Keratinocyte (primary cell): Measurements from ENCODE around the gene SPACA9.

ENCODE experiments used
- EZH2 ChIP-seq: IDR thresholded peaks from one replicate; pipeline ENCODE4 v1.6.1; 2012; ENCODE audit warnings: inconsistent platforms, mild to moderate bottlenecking, low read length, moderate library complexity
- TF ChIP-seq, protein P1 (sequence below), 3 experiments: IDR thresholded peaks in 1 of 3; conservative IDR thresholded peaks in 1 of 3; optimal IDR thresholded peaks in 1 of 3; 2 replicates in 2 of 3; 3 replicates in 1 of 3; pipeline versions ENCODE3 to v1.5.1; 2011; ENCODE audit warnings: low read length in 3 of 3, mild to moderate bottlenecking in 3 of 3, moderate library complexity in 2 of 3, control low read depth in 1 of 3, inconsistent platforms in 1 of 3; ENCODE audit not compliant: insufficient read depth in 2 of 3; ENCODE audit errors: extremely low read depth in 1 of 3

DNA sequence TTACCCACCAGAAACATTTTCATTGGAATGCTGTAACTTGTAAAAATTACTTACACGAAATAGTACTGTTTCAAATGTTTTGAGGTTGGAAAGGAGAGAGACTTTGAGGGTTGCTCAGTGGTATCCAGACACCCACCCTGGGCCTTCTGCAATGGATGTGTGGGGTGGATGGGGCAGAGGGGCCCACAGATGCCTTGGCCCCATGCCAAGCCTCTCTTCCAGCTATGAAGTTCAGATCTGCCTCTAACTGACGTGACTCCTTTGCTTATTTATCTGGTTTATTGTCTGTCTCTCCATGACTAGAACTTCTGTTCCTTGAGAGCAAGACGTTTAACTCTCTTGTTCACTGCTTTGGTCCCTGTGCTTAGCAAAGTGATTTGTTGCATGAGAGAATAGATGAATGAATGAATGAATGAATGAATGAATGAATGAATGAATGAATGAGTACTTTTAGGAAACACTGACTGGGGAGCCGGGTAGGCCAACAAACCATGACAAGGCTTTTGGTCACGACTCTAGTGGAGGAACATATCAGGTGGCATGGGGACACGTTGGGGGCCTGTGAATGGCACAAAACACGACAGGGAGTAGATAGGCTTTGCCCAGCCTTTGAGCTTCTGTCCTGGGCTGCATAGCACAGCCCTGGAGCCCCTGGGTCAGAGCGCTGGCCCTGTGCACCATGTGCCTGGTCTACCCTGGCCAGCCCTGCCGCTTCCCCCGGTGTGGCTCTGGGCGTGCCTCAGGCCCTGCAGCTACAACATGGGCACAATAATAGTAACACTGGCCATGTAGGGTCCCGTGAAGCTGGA, 32.4 kb upstream of the SPACA9 start:
- TF ChIP-seq, protein P1, sequence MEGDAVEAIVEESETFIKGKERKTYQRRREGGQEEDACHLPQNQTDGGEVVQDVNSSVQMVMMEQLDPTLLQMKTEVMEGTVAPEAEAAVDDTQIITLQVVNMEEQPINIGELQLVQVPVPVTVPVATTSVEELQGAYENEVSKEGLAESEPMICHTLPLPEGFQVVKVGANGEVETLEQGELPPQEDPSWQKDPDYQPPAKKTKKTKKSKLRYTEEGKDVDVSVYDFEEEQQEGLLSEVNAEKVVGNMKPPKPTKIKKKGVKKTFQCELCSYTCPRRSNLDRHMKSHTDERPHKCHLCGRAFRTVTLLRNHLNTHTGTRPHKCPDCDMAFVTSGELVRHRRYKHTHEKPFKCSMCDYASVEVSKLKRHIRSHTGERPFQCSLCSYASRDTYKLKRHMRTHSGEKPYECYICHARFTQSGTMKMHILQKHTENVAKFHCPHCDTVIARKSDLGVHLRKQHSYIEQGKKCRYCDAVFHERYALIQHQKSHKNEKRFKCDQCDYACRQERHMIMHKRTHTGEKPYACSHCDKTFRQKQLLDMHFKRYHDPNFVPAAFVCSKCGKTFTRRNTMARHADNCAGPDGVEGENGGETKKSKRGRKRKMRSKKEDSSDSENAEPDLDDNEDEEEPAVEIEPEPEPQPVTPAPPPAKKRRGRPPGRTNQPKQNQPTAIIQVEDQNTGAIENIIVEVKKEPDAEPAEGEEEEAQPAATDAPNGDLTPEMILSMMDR (optimal IDR thresholded peaks at IDR 0.05 in 1 of 3, IDR thresholded peaks at IDR 0.05 in 1 of 3, conservative IDR thresholded peaks at IDR 0.05 in 1 of 3; ENCODE audit: extremely low read depth in 1 of 3, insufficient read depth in 2 of 3, low read length in 3 of 3), result no peak
- TF ChIP-seq EZH2, result no peak
